AG09319 (cell line): ENCODE measurements around the gene LMX1A.

Experiments used
- DNase-seq: peaks from one replicate; pipeline ENCODE4 v3.0.0-alpha.2; 2010; ENCODE audit warnings: low read depth; ENCODE audit errors: extremely low read depth
- CTCF ChIP-seq: IDR thresholded peaks from 2 replicates; pipeline ENCODE4 v1.5.1; 2011; ENCODE audit warnings: low read depth, mild to moderate bottlenecking, inconsistent platforms, low read length, moderate library complexity

LMX1A gene

GRCh38 chr1:165276314-165276713 lies 80.2 kb downstream of the LMX1A start:
- TF ChIP-seq CTCF: no peak
- DNase-seq: no peak

- no peak for DNase-seq
- TF ChIP-seq CTCF: no peak
These were observed 91.2 kb downstream of the LMX1A start for GRCh38 chr1:165265196-165265838.

- DNase-seq: no peak
These were observed 96.6 kb downstream of the LMX1A start for GRCh38 chr1:165259706-165260428.

GRCh38 chr1:165259236-165259635 lies 97.3 kb downstream of the LMX1A start:
- TF ChIP-seq CTCF: no peak
- DNase-seq: no peak

More at GRCh38 chr1:165259706-165260428, 96.6 kb downstream of the LMX1A start:
- TF ChIP-seq CTCF: no peak

GRCh38 chr1:165257969-165258459 lies 98.5 kb downstream of the LMX1A start:
- TF ChIP-seq CTCF: peak; percentile 65
- DNase-seq: peak; percentile 24

- no peak for TF ChIP-seq CTCF
- DNase-seq: no peak
These were observed 101.5 kb downstream of the LMX1A start for GRCh38 chr1:165254896-165255625.

GRCh38 chr1:165254376-165254775 lies 102.1 kb downstream of the LMX1A start:
- no peak for DNase-seq
- TF ChIP-seq CTCF: no peak
